NK-92 (cell line): Measurements from ENCODE around the gene NSD2.
"Not testable (repeated sequence)": the region's sequence is repeated elsewhere in the genome, so short reads cannot be mapped to it uniquely, and the experiment has no call there.

Experiments used
- DNase-seq: peaks from one replicate; lab custom pipeline; 2025; ENCODE audit not compliant: unreplicated experiment; lab: John Stamatoyannopoulos, UW

NSD2 gene

DNA sequence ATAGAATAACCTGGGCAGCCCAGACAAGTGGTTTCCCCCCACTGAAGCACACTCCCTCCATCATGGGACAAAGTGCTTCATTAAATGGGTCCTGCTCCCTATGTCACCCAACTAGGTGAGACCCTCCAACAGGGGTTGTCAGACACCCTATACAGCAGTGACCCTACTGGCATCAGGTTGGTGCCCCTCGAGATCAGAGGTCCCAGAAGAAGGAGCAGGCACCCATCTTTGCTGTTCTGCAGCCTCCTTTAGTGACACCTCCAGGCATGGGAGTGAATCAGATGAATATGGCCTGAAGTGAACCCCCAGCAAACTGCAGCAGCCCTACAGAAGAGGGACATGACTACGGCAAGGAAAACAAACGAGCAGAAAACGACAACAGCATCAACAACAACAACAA is 126.5 kb downstream of the NSD2 start:
- no peak for DNase-seq

DNA sequence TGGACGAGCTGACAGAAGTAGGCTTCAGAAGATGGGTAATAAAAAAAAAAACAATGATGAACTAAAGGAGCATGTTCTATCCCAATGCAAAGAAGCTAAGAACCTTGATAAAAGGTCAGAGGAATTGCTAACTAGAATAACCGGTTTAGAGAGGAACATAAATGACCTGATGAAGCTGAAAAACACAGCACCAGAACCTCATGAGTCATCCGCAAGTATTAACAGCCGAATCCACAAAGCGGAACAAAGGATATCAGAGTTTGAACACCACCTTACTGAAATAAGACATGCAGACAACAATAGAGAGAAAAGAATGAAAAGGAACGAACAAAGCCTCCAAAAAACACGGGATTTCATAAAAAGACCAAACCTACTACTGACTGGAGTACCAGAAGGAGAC is 127.1 kb downstream of the NSD2 start:
- DNase-seq, result no peak

DNA sequence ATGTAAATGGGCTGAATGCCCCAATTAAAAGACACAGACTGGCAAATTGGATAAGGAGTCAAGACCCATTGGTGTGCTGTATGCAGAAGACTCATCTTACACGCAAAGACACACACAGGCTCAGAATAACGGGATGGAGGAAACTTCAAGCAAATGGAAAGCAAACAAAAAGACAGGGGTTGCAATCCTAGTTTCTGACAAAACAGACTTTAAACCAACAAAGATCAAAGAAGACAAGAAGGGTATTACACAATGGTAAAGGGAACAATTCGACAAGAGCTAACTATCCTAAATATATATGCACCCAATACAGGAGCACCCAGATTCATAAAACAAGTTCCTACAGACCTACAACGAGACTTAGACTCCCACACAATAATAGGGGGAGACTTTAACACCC is 128.1 kb downstream of the NSD2 start:
- not testable (repeated sequence) for DNase-seq

DNA sequence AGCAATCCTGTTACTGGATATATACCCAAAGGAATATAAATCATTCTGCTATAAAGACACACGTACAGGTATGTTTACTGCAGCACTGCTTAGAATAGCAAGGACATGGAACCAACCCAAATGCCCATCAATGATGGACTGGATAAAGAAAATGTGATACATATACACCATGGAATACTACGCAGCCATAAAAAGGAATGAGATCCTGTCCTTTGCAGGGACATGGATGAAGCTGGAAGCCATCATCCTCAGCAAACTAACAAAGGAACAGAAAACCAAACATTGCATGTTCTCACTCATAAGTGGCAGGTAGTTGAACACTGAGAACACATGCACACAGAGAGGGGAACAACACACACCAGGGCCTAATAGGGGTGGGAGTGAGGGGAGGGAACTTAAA is 132.2 kb downstream of the NSD2 start:
- not testable (repeated sequence) for DNase-seq

DNA sequence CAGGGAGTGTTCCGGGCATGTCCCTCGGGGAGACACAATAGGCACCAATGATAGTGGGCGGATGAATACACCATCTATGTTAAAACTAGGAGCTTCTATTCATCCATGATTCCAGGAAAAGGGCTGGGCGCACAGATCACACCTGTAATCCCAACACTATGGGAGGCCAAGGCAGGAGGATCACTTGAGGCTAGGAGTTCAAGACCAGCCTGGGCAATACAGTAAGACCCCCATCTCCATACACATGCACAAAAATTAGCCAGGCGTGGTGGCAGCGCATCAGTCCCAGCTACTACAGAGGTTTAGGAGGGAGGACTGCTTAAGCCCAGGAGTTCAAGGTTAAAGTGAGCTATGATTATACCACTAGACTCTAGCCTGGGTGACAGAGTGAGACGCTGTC is 135.2 kb downstream of the NSD2 start:
- no peak for DNase-seq

DNA sequence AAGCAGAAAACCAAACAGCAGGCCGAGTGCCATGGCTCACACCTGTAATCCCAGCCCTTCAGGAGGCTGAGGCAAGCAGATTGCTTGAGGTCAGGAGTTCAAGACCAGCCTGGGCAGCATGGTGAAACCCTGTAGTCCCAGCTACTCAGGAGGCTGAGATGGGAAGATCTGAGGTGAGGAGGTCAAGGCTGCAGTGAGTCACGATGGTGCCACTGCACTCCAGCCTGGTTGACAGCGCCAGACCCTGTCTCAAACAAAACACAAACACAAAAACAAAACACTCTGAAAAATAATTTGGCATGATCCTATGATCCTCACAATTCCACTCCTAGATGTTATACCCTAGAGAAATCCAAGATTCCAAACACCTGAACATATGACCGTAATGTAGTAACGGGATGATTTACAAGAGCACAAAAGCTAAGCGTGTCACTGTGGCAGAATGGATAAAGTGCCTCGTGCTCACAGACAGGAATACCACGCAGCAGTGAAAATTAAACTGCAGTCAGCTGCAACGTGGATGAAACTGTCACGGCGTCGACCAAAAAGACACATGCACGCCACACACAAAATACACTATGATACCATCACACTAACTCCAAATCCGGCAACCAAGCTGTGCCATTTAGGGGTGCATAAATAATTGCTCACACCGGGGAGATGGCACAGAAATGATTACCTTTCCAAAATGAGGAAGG is 135.9 kb downstream of the NSD2 start:
- DNase-seq, result no peak

DNA sequence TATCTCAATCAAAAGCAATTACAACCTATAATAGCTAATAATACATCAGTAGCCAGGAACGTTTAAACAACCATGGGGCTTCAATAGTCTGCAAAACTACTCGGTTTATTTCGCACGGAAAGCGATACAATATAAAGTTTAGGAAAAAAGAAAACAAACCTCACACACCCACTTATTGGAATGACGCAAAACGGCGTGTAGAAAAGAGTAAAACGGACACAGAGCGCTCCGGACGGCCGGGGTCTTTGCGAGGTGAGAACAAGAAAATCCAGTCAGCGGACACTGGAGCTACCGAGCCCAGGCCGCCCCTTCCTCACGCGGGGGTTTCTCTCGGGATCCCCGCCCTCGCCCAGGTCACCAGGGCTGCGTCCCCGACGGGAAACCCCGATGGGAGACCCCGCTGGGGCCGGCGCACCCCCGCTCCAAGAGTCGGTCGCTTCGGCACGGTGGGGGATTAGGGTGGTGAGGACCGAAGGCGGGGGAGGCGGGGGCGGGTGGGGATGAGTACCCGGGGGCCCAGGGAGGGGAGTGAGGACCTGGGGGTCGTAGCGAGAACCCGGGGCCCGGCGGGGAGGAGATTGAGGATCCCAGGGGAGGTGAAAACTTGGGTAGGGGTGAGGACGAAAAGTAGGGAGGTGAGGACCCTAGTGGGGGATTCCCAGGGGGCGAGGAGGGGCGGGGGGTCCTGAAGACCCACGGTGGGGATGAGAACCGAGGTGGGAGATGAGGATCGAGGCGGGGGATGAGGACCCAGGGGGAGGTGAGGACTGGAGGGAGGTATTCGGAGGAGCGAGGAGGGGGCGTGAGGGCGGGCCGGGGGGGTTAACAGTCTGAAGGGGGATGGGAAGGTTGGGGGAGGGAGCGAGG is 136.8 kb downstream of the NSD2 start:
- no peak for DNase-seq

DNA sequence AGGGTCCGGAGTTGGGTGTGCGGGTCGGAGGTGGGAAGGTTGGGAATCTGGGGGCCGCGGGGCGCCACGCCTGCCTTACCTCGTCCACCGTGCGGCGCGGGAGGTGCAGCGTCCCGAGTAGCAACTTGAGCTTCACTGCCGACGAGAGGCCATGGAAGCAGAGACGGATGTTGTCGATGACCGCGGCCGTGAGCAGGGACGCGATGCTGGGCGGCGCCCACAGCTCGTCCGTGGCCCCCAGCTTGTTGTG is 137.4 kb downstream of the NSD2 start:
- no peak for DNase-seq

DNA sequence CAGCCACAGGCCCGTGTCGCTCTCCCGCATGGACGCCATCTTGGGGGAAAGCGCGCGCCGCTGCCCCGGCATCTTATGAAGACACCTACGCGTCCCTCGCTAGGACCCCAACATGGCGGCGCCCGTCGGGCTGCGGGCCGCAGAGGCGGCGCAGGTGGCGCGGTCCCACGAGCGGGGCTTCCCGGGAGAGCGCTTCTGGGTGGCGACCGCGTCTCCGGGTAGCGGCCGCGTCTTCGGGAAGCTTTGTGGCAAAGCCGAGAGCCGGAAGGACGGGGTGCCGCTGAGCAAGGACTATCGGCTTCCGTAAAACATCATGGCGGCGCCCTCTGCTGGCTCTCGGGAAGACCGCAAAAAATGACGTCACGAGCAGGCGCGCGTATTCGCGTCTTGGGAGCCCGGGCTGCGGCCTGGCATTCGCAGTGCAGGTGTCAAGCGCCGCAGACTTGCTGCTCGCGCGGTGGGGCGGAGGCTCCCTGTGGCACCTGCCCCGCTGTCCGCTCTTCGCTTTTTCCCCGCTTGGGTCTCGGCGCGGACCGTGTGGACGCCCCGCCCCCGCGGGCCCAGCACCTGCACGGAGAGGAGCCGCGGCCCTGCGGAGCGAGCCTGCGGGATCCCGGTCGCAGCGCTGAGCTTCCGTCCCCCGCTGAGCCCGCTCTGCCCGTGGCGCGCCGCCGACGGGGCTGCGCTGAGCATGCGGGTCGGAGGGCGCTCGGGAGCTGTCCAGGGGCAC is 137.9 kb downstream of the NSD2 start, which contains the start of gene NELFA:
Gene NELFA (minus strand): TSS at position 54 of the 730 bp plus-strand sequence. CDS start 15 bp downstream, at position 39.
- DNase-seq, result peak; percentile 64

DNA sequence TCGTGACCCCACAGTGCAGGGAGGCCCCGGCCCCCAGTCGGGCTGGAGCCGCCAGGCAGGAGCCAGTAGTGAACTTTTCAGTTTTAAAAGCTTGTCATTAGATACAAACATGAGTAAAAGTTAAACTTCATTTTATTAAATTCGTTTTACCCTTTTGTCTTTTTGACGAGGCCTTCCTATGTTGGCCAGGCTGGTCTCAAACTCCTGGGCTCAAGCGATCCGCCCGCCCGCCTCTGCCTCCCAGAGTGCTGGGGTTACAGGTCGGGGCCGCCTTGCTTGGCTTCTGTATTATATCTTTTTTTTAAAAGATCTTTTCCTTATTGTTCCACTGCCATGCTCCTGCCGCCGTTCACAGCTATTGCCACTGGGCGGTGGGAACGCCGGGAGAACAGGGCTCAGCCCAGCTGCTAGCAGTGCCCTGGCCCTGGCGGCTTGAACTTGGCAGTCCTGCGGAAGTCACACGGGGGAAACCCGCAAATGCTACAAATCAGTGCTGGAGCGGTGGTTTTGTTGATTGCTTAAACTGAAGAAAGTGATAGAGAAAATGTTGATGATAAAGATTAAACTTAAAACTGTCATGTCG is 138.5 kb downstream of the NSD2 start:
- no peak for DNase-seq

DNA sequence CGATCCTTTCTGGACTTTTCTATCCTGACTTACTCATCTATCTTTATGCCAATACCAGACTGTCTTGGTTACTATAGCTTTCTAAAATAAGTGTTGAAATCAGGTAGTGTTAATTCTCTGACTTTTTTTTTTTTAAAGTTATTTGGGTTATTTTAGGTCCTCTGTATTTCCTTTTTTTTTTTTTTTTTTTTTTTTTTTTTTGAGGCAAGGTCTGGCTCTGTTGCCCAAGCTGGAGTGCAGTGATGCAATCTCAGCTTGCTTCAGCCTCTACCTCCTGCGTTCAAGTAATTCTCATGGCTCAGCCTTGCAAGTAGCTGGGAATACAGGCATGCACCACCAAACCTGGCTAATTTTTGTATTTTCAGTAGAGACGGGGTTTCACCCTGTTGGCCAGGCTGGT is 140.4 kb downstream of the NSD2 start:
- DNase-seq, result no peak

DNA sequence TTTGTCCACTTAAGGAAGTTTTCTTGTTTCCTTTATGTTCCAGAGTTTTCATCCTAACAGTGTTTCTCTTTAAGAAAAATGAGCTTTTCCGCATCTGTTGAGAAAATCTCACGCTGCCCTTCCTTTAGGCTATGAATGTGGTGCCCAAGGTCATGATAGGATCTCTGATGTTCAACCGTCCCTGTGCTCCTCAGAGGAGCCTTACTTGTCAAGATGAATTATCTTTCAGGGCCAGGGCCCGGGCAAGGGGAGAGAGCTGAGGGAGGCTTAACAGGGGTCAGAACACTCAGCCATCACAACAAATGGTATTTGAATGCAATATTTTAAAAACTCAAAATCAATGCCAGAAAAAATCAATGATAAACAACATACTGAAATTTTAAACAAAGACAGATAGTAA is 143.8 kb downstream of the NSD2 start:
- DNase-seq, result no peak

DNA sequence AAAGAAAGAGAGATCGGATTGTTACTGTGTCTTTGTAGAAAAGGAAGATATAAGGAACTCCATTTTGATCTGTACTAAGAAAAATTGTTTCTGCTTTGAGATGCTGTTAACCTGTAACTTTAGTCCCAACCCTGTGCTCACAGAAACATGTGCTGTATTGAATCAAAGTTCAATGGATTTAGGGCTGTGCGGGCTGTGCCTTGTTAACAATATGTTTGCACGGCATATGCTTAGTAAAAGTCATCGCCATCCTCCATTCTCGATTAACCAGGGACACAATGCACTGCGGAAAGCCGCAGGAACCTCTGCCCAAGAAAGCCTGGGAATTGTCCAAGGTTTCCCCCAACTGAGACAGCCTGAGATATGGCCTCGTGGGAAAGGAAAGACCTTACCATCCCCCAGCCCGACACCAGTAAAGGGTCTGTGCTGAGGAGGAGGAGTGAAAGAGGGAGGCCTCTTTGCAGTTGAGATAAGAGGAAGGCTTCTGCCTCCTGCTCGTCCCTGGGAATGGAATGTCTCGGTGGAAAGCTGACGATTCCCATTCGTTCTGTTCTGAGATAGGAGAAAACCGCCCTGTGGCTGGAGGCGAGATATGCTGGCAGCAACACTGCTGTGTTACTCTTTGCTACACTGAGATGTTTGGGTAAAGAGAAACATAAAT is 150.3 kb downstream of the NSD2 start:
- not testable (repeated sequence) for DNase-seq

DNA sequence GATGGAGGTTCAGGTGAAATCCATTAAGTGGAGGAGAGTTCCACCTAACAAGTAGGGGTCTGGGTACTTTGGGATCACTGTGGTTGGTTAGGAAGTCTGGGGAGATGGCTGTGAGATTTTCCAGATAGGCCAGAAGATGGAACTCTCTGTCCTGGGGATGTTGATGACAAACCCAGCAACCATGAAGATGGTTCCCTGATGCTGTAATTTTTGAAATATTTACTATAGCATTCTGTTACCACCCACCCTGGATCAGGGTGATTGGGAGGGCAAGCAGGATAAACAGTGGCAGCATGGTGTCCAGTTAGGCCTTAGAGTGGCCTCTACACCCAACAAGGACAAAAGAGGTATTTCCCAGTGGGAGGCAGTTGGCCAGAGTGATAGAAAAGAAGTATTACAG is 153.5 kb downstream of the NSD2 start:
- no peak for DNase-seq

DNA sequence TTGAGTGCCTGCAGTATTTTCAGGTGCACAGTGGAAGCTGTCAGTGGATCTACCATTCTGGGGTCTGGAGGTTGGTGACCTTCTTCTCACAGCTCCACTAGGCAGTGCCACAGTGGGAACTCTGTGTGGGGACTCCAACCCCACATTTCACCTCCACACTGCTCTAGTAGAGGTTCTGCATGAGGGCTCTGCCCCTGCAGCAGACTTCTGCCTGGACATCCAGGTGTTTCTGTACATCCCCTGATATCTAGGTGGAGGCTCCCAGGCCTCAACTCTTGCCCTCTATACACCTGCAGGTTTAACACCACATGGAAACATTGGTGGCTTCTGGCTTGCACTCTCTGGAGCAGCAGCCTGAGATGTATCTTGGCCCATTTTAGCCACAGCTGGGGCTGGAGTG is 154.6 kb downstream of the NSD2 start:
- DNase-seq, result no peak

DNA sequence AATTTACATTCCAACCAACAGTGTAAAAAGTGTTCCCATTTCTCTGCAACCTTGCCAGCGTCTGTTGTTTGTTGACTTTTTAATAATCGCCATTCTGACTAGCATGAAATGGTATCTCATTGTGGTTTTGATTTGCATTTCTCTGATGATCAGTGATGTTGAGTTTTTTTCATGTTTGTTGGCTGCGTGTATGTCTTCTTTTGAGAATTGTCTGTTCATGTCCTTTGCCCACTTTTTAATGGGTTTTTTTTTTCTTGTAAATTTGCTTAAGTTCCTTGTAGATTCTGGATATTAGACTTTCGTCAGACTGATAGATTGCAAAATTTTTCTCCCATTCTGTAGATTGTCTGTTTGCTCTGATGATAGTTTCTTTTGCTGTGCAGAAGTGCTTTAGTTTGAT is 155.9 kb downstream of the NSD2 start:
- DNase-seq, result not testable (repeated sequence)

DNA sequence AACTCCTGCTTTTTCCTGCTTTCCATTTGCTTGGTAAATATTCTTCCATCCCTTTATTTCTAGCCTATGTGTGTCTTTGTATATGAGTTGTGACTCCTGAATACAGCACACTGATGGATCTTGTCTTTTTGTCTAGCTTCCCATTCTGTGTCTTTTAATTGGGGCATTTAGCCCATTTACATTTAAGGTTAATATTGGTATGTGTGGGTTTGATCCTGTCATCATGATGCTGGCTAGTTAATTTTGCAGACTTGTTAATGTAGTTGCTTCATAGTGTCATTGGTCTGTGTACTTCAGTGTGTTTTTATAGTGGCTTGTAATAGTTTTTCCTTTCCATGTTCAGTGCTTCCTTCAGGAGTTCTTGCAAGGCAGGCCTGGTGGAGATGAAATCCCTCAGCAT is 160.0 kb downstream of the NSD2 start:
- not testable (repeated sequence) for DNase-seq
